ENCODE measurements around the gene PARVB.

PARVB gene

GRCh38 chr22:44131989-44132685, 108.0 kb downstream of the PARVB start:
- intact Hi-C loops (cut with micrococcal nuclease): no loop called here
- Mint-ChIP-seq H3K9me3 (peaks cover 19% of the 10 kb centered on the region), H3K4me3 (no peak overlapping the region), H3K4me1 (ENCODE audit: low read depth) (peaks cover 33% of the 10 kb centered on the region), H3K27me3 (no peaks in the 10 kb centered on the region), H3K27ac (no peak overlapping the region), H3K36me3 (ENCODE audit: low read depth) (peaks cover 82% of the 10 kb centered on the region)

- Mint-ChIP-seq H3K9me3 (peaks cover 25% of the 10 kb centered on the region), H3K36me3 (ENCODE audit: low read depth) (peaks cover 88% of the 10 kb centered on the region), H3K4me3 (no peak overlapping the region), H3K27me3 (no peaks in the 10 kb centered on the region), H3K27ac (no peak overlapping the region), H3K4me1 (ENCODE audit: low read depth) (peaks cover 27% of the 10 kb centered on the region)
- intact Hi-C loops (cut with micrococcal nuclease): no loop called here
Measured at GRCh38 chr22:44132724-44133123, 108.6 kb downstream of the PARVB start.

- Mint-ChIP-seq H3K4me1 (ENCODE audit: low read depth) (peaks cover 23% of the 10 kb centered on the region), H3K27ac (no peak overlapping the region), H3K36me3 (ENCODE audit: low read depth) (peaks cover 92% of the 10 kb centered on the region), H3K27me3 (no peaks in the 10 kb centered on the region), H3K9me3 (peaks cover 30% of the 10 kb centered on the region), H3K4me3 (no peak overlapping the region)
- intact Hi-C loops (cut with micrococcal nuclease): no loop called here
Measured at GRCh38 chr22:44133161-44133560, 109.1 kb downstream of the PARVB start.

- intact Hi-C loops (cut with micrococcal nuclease): no loop called here
- no peak overlapping the region for H3K4me3 Mint-ChIP-seq
- H3K27ac Mint-ChIP-seq: no peak overlapping the region
- no peaks in the 10 kb centered on the region for H3K27me3 Mint-ChIP-seq
- peaks cover 14% of the 10 kb centered on the region for H3K4me1 Mint-ChIP-seq (ENCODE audit: low read depth)
- H3K36me3 Mint-ChIP-seq (ENCODE audit: low read depth): peaks cover 100% of the 10 kb centered on the region
- peaks cover 30% of the 10 kb centered on the region for H3K9me3 Mint-ChIP-seq
Measured at GRCh38 chr22:44133901-44134571, 109.9 kb downstream of the PARVB start.

GRCh38 chr22:44136112-44136511, 112.0 kb downstream of the PARVB start:
- Mint-ChIP-seq H3K4me3 (no peak overlapping the region), H3K4me1 (ENCODE audit: low read depth) (no peaks in the 10 kb centered on the region), H3K27ac (no peak overlapping the region), H3K9me3 (peaks cover 30% of the 10 kb centered on the region), H3K36me3 (ENCODE audit: low read depth) (peaks cover 98% of the 10 kb centered on the region), H3K27me3 (no peaks in the 10 kb centered on the region)
- intact Hi-C loops (cut with micrococcal nuclease): no loop called here

GRCh38 chr22:44136786-44137185, 112.7 kb downstream of the PARVB start:
- peaks cover 97% of the 10 kb centered on the region for H3K36me3 Mint-ChIP-seq (ENCODE audit: low read depth)
- no peaks in the 10 kb centered on the region for H3K27me3 Mint-ChIP-seq
- no peak overlapping the region for H3K4me3 Mint-ChIP-seq
- no peaks in the 10 kb centered on the region for H3K4me1 Mint-ChIP-seq (ENCODE audit: low read depth)
- H3K9me3 Mint-ChIP-seq: peaks cover 30% of the 10 kb centered on the region
- intact Hi-C loops (cut with micrococcal nuclease): no loop called here
- no peak overlapping the region for H3K27ac Mint-ChIP-seq

- intact Hi-C loops (cut with micrococcal nuclease): no loop called here
- no peak overlapping the region for H3K4me3 Mint-ChIP-seq
- H3K27ac Mint-ChIP-seq: no peak overlapping the region
- peaks cover 30% of the 10 kb centered on the region for H3K9me3 Mint-ChIP-seq
- H3K36me3 Mint-ChIP-seq (ENCODE audit: low read depth): peaks cover 97% of the 10 kb centered on the region
- no peaks in the 10 kb centered on the region for H3K27me3 Mint-ChIP-seq
- no peaks in the 10 kb centered on the region for H3K4me1 Mint-ChIP-seq (ENCODE audit: low read depth)
Measured at GRCh38 chr22:44137415-44137814, 113.3 kb downstream of the PARVB start.

GRCh38 chr22:44139773-44140172, 115.7 kb downstream of the PARVB start:
- H3K27me3 Mint-ChIP-seq: no peaks in the 10 kb centered on the region
- no peak overlapping the region for H3K4me3 Mint-ChIP-seq
- H3K36me3 Mint-ChIP-seq (ENCODE audit: low read depth): peaks cover 96% of the 10 kb centered on the region
- intact Hi-C loops (cut with micrococcal nuclease): no loop called here
- H3K9me3 Mint-ChIP-seq: peaks cover 30% of the 10 kb centered on the region
- H3K4me1 Mint-ChIP-seq (ENCODE audit: low read depth): no peaks in the 10 kb centered on the region
- no peak overlapping the region for H3K27ac Mint-ChIP-seq

- intact Hi-C loops (cut with micrococcal nuclease): no loop called here
- Mint-ChIP-seq H3K9me3 (peaks cover 6% of the 10 kb centered on the region), H3K27ac (no peak overlapping the region), H3K27me3 (no peaks in the 10 kb centered on the region), H3K36me3 (ENCODE audit: low read depth) (peaks cover 96% of the 10 kb centered on the region), H3K4me3 (no peak overlapping the region), H3K4me1 (ENCODE audit: low read depth) (no peaks in the 10 kb centered on the region)
Measured at GRCh38 chr22:44142421-44143104, 118.5 kb downstream of the PARVB start.

- Mint-ChIP-seq H3K9me3 (peaks cover under 1% of the 10 kb centered on the region), H3K27ac (no peak overlapping the region), H3K27me3 (no peaks in the 10 kb centered on the region), H3K4me3 (no peak overlapping the region), H3K4me1 (ENCODE audit: low read depth) (no peaks in the 10 kb centered on the region), H3K36me3 (ENCODE audit: low read depth) (peaks cover 96% of the 10 kb centered on the region)
- intact Hi-C loops (cut with micrococcal nuclease): no loop called here
Measured at GRCh38 chr22:44143105-44143474, 119.0 kb downstream of the PARVB start.

GRCh38 chr22:44143579-44143978, 119.5 kb downstream of the PARVB start:
- H3K9me3 Mint-ChIP-seq: no peaks in the 10 kb centered on the region
- H3K4me3 Mint-ChIP-seq: no peak overlapping the region
- intact Hi-C loops (cut with micrococcal nuclease): no loop called here
- H3K36me3 Mint-ChIP-seq (ENCODE audit: low read depth): peaks cover 96% of the 10 kb centered on the region
- no peaks in the 10 kb centered on the region for H3K27me3 Mint-ChIP-seq
- no peak overlapping the region for H3K27ac Mint-ChIP-seq
- H3K4me1 Mint-ChIP-seq (ENCODE audit: low read depth): no peaks in the 10 kb centered on the region

- Mint-ChIP-seq H3K27me3 (no peaks in the 10 kb centered on the region), H3K4me3 (no peak overlapping the region), H3K4me1 (ENCODE audit: low read depth) (no peaks in the 10 kb centered on the region), H3K9me3 (no peaks in the 10 kb centered on the region), H3K27ac (no peak overlapping the region), H3K36me3 (ENCODE audit: low read depth) (peaks cover 96% of the 10 kb centered on the region)
- intact Hi-C loops (cut with micrococcal nuclease): no loop called here
Measured at GRCh38 chr22:44144046-44144569, 120.0 kb downstream of the PARVB start.

- intact Hi-C loops (cut with micrococcal nuclease): no loop called here
Measured at GRCh38 chr22:44145544-44145943, 121.4 kb downstream of the PARVB start.

More at GRCh38 chr22:44145544-44145943, 121.4 kb downstream of the PARVB start:
- H3K9me3 Mint-ChIP-seq: no peaks in the 10 kb centered on the region
- no peaks in the 10 kb centered on the region for H3K27me3 Mint-ChIP-seq
- H3K4me1 Mint-ChIP-seq (ENCODE audit: low read depth): no peaks in the 10 kb centered on the region
- no peak overlapping the region for H3K27ac Mint-ChIP-seq
- H3K4me3 Mint-ChIP-seq: no peak overlapping the region
- peaks cover 94% of the 10 kb centered on the region for H3K36me3 Mint-ChIP-seq (ENCODE audit: low read depth)

Data from dendritic cell treated with granulocyte-macrophage colony-stimulating factor and Interleukin-4, amounts not matched to agents 40 ng/mL and 50 ng/mL, for 4 days (primary cell).